B cell (primary cell): ENCODE data around the gene COL5A2. TPM values are rescaled to one million over a fixed set of nuclear protein-coding genes. Genes with fewer than 3 reads are reported as not detected.

Experiments
- ATAC-seq: fragments of 200-7000 bp; cut with Tn5 transposase; one replicate; pipeline ENCODE4 v1.10.0; 2021; ENCODE audit warnings: low read depth, mild to moderate bottlenecking, moderate number of reproducible peaks, moderate library complexity
- CTCF ChIA-PET: fragments of 350-600 bp; sonication (Branson Sonifier 250); formaldehyde crosslinking; loops from one replicate; lab custom pipeline; 2021; ENCODE audit warnings: antibody characterized with exemption, inconsistent platforms; lab: Charles Lee
- POLR2A ChIA-PET: fragments of 350-600 bp; sonication (Branson Sonifier 250); formaldehyde crosslinking; loops from one replicate; lab custom pipeline; 2021; ENCODE audit warnings: antibody characterized with exemption; lab: Charles Lee
- DNase-seq: peaks from one replicate; pipeline ENCODE4 v3.0.0; 2013
- H2AFZ ChIP-seq: 2 replicates; pipeline ENCODE4 v1.6.1; 2012; ENCODE audit warnings: mild to moderate bottlenecking, low read depth, low read length; ENCODE audit not compliant: insufficient read depth, poor library complexity, severe bottlenecking
- H3K27ac ChIP-seq, 2 donors: 1 replicate in 1 of 2; 2 replicates in 1 of 2; pipeline ENCODE4 v1.5.1; 2012 to 2013; ENCODE audit warnings: low read length in 2 of 2, mild to moderate bottlenecking in 2 of 2, moderate library complexity in 1 of 2
- H3K27me3 ChIP-seq, 4 experiments: fragments of 200-600 bp in 1 of 4; sonication (generic) in 1 of 4; replicated peaks in 1 of 4; 1 replicate in 2 of 4; 2 replicates in 2 of 4; pipeline versions ENCODE4 v1.6.1 to v1.7.0; 2013 to 2016; ENCODE audit warnings: low read length in 3 of 4, mild to moderate bottlenecking in 2 of 4, mixed read lengths in 1 of 4, moderate library complexity in 1 of 4; ENCODE audit not compliant: insufficient read depth in 4 of 4, control insufficient read depth in 3 of 4; ENCODE audit errors: control extremely low read depth in 1 of 4
- H3K36me3 ChIP-seq, 2 experiments: replicated peaks in 1 of 2; 1 replicate in 1 of 2; 2 replicates in 1 of 2; pipeline versions ENCODE4 v1.6.1 to v1.7.1; 2013; ENCODE audit warnings: low read length in 1 of 2; ENCODE audit not compliant: insufficient read depth in 2 of 2, control insufficient read depth in 1 of 2; ENCODE audit errors: control extremely low read depth in 1 of 2, extremely low read depth in 1 of 2
- H3K4me1 ChIP-seq, 2 donors: fragments of 200-600 bp in 1 of 2; sonication (generic) in 1 of 2; 1 replicate in 1 of 2; 2 replicates in 1 of 2; pipeline versions ENCODE4 v1.5.1 to v1.6.1; 2013 to 2017; ENCODE audit warnings: low read length in 2 of 2; ENCODE audit not compliant: control insufficient read depth in 2 of 2, insufficient read depth in 2 of 2
- H3K4me2 ChIP-seq: replicated peaks from 2 replicates; pipeline ENCODE3; 2012; ENCODE audit warnings: mild to moderate bottlenecking, low read depth, low read length; ENCODE audit not compliant: poor library complexity, severe bottlenecking
- H3K4me3 ChIP-seq, 5 experiments: fragments of 200-600 bp in 1 of 5; sonication (generic) in 1 of 5; 1 replicate in 3 of 5; 2 replicates in 2 of 5; pipeline versions ENCODE4 v1.5.1 to v1.7.0; 2011 to 2016; ENCODE audit warnings: low read length in 4 of 5, mild to moderate bottlenecking in 4 of 5, low read depth in 2 of 5, control low read depth in 1 of 5, moderate library complexity in 1 of 5; ENCODE audit not compliant: insufficient read depth in 1 of 5; ENCODE audit errors: control extremely low read depth in 1 of 5, extremely low read depth in 1 of 5
- H3K79me2 ChIP-seq: fragments of 200-600 bp; sonication (generic); one replicate; pipeline ENCODE4 v1.6.0; 2016; ENCODE audit warnings: low read length; ENCODE audit not compliant: control insufficient read depth, insufficient read depth
- H3K9ac ChIP-seq: fragments of 200-600 bp; sonication (generic); 2 replicates; pipeline ENCODE4 v1.6.1; 2017; ENCODE audit warnings: mild to moderate bottlenecking, low read length, moderate library complexity
- H3K9me3 ChIP-seq, 3 donors: one replicate each; pipeline versions ENCODE4 v1.6.1 to v1.7.1; 2013; ENCODE audit warnings: low read length in 2 of 3; ENCODE audit not compliant: control insufficient read depth in 2 of 3, insufficient read depth in 1 of 3; ENCODE audit errors: control extremely low read depth in 1 of 3
- H4K20me1 ChIP-seq: 2 replicates; pipeline ENCODE4 v1.6.0; 2012; ENCODE audit warnings: mild to moderate bottlenecking, low read length; ENCODE audit not compliant: insufficient read depth, control insufficient read depth, poor library complexity, severe bottlenecking
- H3K27ac Mint-ChIP-seq: one replicate; pipeline ENCODE4 v1.8.0; 2021; ENCODE audit warnings: mixed read lengths
- H3K27me3 Mint-ChIP-seq: one replicate; pipeline ENCODE4 v1.8.0; 2021; ENCODE audit warnings: mixed read lengths
- H3K4me1 Mint-ChIP-seq: one replicate; pipeline ENCODE4 v1.8.0; 2021; ENCODE audit warnings: mixed read lengths
- H3K4me3 Mint-ChIP-seq: one replicate; pipeline ENCODE4 v1.8.0; 2021; ENCODE audit warnings: mixed read lengths
- H3K9me3 Mint-ChIP-seq: one replicate; pipeline ENCODE4 v1.8.0; 2022; ENCODE audit warnings: mixed read lengths; ENCODE audit not compliant: insufficient read depth
- CTCF ChIP-seq: fragments of 200-600 bp; IDR thresholded peaks from one replicate; pipeline ENCODE4 v1.8.0; 2022; ENCODE audit warnings: antibody characterized with exemption, mild to moderate bottlenecking
- EZH2 ChIP-seq: IDR thresholded peaks from 2 replicates; pipeline ENCODE4 v1.6.1; 2012; ENCODE audit warnings: borderline replicate concordance, low read depth, mild to moderate bottlenecking, moderate library complexity, low read length; ENCODE audit not compliant: insufficient read depth, poor library complexity, severe bottlenecking
- WGBS: methylation state at CpG from one replicate; pipeline ENCODE4 v1.1.5; 2013; ENCODE audit warnings: missing lambda C conversion rate; ENCODE audit not compliant: insufficient coverage; 5-methylcytosine and 5-hydroxymethylcytosine counted together
- intact Hi-C: fragments of 100-400 bp; cut with micrococcal nuclease; formaldehyde crosslinking; loops from one replicate; pipeline ENCODE4 v1.10.0; 2022
- polyA plus RNA-seq: library from polyadenylated mRNA; depleted of rRNA; stranded (reverse); fragments of >200 nt; gene quantifications from 2 replicates; pipeline ENCODE4 v1.2.3, GENCODE V29; 2012
- total RNA-seq, 2 donors: library from RNA; stranded (reverse); fragments of 120-200 nt in 1 of 2; gene quantifications; 1 replicate in 1 of 2; 2 replicates in 1 of 2; pipeline versions ENCODE4 v1.2.3 to v1.2.4, GENCODE V29; 2013 to 2022

Gene COL5A2
- total and polyA plus RNA-seq, 2 donors (not counting 1 experiment from before 2014, with no cell fraction given), result 0.44 to 0.45 TPM

- no peak overlapping the region for H3K4me3 Mint-ChIP-seq
- no peak for ATAC-seq
- POLR2A ChIA-PET, result no interaction called here
These were observed 103.4 kb downstream of the COL5A2 start for GRCh38 chr2:189076120-189076519.

GRCh38 chr2:189074506-189074905, 105.1 kb downstream of the COL5A2 start:
- H2AFZ ChIP-seq, result no peak overlapping the region
- ChIA-PET CTCF (interaction anchor here (1.1 kb wide), 1 partner anchor 19 kb away, joined by 4 read pairs; no protein-coding TSS in a partner anchor), POLR2A (no interaction called here)
- no peak overlapping the region for H3K27ac ChIP-seq
- Mint-ChIP-seq H3K4me1 (peaks cover 7% of the 10 kb centered on the region), H3K9me3 (no peaks in the 10 kb centered on the region), H3K27ac (no peak overlapping the region), H3K4me3 (no peak overlapping the region), H3K27me3 (no peaks in the 10 kb centered on the region)
- no peaks in the 10 kb centered on the region for H3K9me3 ChIP-seq
- DNase-seq, result no peak
- H4K20me1 ChIP-seq, result no peaks in the 10 kb centered on the region
- no peak overlapping the region for H3K4me2 ChIP-seq
- no peaks in the 10 kb centered on the region for H3K79me2 ChIP-seq
- ATAC-seq, result no peak
- TF ChIP-seq EZH2, result no peak
- no peak for TF ChIP-seq CTCF
- H3K36me3 ChIP-seq, result no peaks in the 10 kb centered on the region
- 20% methylated on average over 1 of the region's 3 CpGs for WGBS
- no peaks in the 10 kb centered on the region for H3K27me3 ChIP-seq
- H3K9ac ChIP-seq, result no peak overlapping the region
- H3K4me3 ChIP-seq, result no peak overlapping the region
- intact Hi-C loops, result no loop called here
- H3K4me1 ChIP-seq, result no peaks in the 10 kb centered on the region

More at GRCh38 chr2:189076120-189076519, 103.4 kb downstream of the COL5A2 start:
- no peak for TF ChIP-seq CTCF
- TF ChIP-seq EZH2, result no peak
- Mint-ChIP-seq H3K4me1 (peaks cover 7% of the 10 kb centered on the region), H3K27ac (no peak overlapping the region), H3K9me3 (no peaks in the 10 kb centered on the region), H3K27me3 (no peaks in the 10 kb centered on the region)
- Histone ChIP-seq H3K9ac (no peak overlapping the region), H3K4me2 (no peak overlapping the region), H2AFZ (no peak overlapping the region), H3K27me3 (no peaks in the 10 kb centered on the region), H3K4me3 (no peak overlapping the region), H3K9me3 (no peaks in the 10 kb centered on the region), H3K27ac (no peak overlapping the region), H3K36me3 (no peaks in the 10 kb centered on the region), H3K4me1 (no peaks in the 10 kb centered on the region), H4K20me1 (no peaks in the 10 kb centered on the region), H3K79me2 (no peaks in the 10 kb centered on the region)
- intact Hi-C loops, result no loop called here
- CTCF ChIA-PET, result no interaction called here
- 100% methylated on average over 2 of the region's 3 CpGs for WGBS
- DNase-seq, result no peak
